ENCODE results near the gene UGP2.

The UGP2 gene

DNA sequence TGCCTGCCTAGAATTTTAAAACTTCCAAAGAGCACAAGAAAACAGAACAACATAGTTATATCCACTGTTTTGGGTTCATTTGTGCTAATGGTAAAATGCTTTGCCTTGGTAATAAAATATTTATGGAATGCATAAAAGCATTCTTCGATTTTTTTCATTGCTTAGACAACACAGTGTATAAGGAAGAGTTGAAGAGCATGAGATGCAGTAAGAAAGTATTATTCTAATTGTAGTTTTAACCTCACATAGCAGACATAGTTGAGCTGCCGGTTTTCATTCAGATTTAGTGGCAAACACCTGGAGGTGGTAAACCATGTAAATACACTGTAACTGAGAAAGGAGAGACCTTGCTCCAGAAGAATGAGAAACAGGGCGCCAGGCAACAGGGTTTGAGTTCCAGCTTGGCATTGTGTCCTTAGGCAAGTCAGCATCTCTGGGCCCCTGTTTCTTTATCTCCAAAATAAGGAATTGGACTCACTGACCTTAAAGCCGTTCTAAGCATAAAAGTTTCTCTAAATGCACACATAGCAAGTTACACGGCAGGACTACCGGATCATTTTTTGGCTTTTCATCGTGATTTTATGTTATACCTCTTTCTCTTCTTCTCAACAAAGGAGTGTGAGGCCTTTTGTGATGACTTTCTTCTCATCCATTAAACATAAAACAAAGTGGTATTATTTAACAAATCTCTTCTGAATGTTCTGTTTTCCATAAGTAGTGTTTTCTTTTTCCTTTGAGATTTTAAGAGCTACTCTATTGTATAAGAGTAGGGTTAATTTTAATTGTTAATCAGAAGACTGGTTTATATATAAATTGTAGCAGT is 7.9 kb downstream of the UGP2 start:
- DNase-seq (ENCODE audit: extremely low read depth, low read depth): no peak
- TF ChIP-seq CTCF (IDR thresholded peaks at IDR 0.05; ENCODE audit: low read depth, low read length): no peak

DNA sequence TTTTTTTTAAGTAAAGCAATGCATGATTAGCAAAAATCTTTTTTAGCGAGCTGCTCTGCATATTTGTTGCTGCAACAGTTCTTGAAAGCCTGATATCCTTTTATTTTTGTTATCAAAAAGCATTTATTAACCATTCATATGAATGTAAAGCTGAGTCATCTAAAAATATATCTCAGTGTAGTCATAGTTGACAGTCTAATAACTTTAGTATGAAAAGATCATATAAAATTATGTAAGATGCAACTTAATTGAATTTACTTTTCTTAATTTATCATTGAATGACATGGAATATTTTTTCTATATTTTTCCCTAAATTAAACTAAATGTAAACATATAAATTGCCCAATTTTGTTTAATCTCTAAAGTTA is 8.5 kb downstream of the UGP2 start:
- DNase-seq (ENCODE audit: extremely low read depth, low read depth): no peak
- TF ChIP-seq CTCF (IDR thresholded peaks at IDR 0.05; ENCODE audit: low read depth, low read length): no peak

DNA sequence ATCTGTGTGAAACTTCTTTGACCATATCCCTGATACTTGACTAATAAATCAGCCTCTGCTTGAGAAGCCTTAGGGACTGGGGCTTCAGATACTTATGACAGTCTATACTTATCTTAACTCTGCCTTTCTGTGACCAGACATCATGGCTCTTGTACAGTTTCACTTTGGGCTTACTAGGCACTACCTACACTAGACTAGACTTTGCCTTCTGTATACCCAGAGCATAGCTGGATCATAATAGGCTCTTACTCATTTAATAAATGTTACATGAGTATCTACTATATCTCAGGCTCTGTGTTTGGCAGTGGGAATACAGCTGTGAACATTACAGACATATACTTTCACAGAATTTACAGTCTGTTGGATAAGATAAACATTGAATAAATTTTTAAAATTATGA is 9.0 kb downstream of the UGP2 start:
- TF ChIP-seq CTCF (IDR thresholded peaks at IDR 0.05; ENCODE audit: low read depth, low read length): no peak
- DNase-seq (ENCODE audit: extremely low read depth, low read depth): no peak

DNA sequence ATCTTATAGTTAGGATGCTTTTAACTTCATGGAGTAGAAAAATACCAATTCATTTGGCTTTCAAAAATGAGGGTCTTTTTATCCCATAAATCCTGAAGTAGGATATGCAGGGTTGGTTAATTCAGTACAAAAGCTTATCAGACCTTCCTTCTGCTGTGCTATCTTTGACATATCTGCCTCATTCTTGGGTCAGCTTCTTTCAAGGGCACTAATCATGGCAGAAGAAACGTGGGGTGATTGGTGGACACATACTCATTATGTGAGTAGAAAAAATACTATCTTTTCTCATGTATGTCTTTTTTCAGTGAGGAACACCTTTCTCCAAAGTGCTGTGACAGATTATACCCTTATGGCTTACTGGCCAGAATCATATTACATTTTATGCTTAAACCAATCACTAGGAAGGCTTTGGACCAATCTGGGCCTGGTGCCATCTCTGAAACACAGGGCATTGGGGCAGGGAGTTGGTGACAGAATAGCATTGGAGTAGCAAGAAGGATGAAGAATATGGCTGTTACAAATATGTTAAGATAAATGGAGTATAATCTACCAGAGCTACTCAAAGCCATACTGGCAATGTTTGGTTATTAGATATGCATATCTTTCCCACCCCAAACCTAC is 10.1 kb downstream of the UGP2 start:
- no peak for DNase-seq (ENCODE audit: extremely low read depth, low read depth)
- TF ChIP-seq CTCF (IDR thresholded peaks at IDR 0.05; ENCODE audit: low read depth, low read length): no peak

DNA sequence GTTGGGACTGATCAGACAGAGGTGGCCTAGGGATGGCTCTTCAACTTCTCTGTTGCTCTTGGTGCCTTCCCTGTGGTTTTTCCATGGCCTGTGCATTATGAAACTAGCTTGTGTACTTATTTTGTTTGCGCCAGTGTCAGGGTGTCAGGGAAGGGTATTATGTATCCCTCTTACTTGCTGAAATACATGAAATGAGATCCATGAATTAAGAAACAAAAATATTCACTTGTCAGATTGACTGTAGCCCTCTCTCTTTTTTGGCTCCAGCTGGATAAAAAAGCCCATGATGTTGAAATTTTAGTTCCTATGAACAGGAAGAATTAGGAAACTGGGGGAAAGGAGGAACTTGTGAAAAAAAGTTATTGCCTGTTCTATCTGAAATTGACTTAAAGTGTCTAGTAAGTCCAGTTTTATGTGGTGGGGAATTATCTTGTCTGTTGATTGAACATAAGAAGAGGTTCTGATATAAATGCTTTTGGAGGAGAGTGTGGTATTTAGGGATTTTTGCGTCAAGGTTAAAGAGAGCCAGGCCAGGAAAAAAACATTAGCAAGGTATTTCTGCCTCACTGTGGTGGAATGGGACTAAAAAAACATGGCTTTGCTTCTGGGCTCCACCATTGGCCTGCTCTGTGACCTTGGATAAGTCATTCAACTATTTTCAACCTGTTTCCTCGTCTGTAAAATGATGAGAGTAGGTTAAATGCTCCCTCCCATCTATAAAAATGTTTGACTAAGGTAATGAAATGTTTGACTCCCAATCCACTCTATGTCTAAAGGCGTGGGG is 12.0 kb downstream of the UGP2 start:
- TF ChIP-seq CTCF (IDR thresholded peaks at IDR 0.05; ENCODE audit: low read depth, low read length): no peak
- no peak for DNase-seq (ENCODE audit: extremely low read depth, low read depth)

GRCh38 chr2:63855418-63856302 is 14.0 kb downstream of the UGP2 start:
- DNase-seq (ENCODE audit: extremely low read depth, low read depth): no peak
- no peak for TF ChIP-seq CTCF (IDR thresholded peaks at IDR 0.05; ENCODE audit: low read depth, low read length)

Data from AG09319 (cell line).